Endothelial cell of hepatic sinusoid (primary cell): Measurements from ENCODE around the gene CEP97.

Source experiments
- in situ Hi-C: cut with HindIII; loops from 2 replicates; pipeline ENCODE4 v1.10.0; 2017; ENCODE audit warnings: low sequenced_read_pairs

Gene CEP97

GRCh38 chr3:101811875-101812274 lies 87.5 kb downstream of the CEP97 start:
- in situ Hi-C loops: loop anchor here (5.0 kb wide), 1 partner anchor 720 kb away; no protein-coding TSS in a partner anchor

- in situ Hi-C loops: loop anchor here (5.0 kb wide), 1 partner anchor 719 kb away; no protein-coding TSS in a partner anchor
Measured at GRCh38 chr3:101812895-101813294, 88.5 kb downstream of the CEP97 start.

- in situ Hi-C loops: loop anchor here (5.0 kb wide), 1 partner anchor 718 kb away; no protein-coding TSS in a partner anchor
Measured at GRCh38 chr3:101813817-101814440, 89.5 kb downstream of the CEP97 start.

- in situ Hi-C loops: loop anchor here (5.0 kb wide), 1 partner anchor 717 kb away; no protein-coding TSS in a partner anchor
Measured at GRCh38 chr3:101814835-101815234, 90.4 kb downstream of the CEP97 start.

- in situ Hi-C loops: no loop called here
Measured at GRCh38 chr3:101816215-101817149, 92.1 kb downstream of the CEP97 start.

GRCh38 chr3:101817992-101818391 lies 93.6 kb downstream of the CEP97 start:
- in situ Hi-C loops: no loop called here

- in situ Hi-C loops: no loop called here
Measured at GRCh38 chr3:101819649-101820206, 95.3 kb downstream of the CEP97 start.
